GM18520 (cell line): ENCODE measurements around the gene WDFY3.
"Not testable (repeated sequence)": the region's sequence is repeated elsewhere in the genome, so short reads cannot be mapped to it uniquely, and the experiment has no call there.

Source experiments
- ATAC-seq: cut with Tn5 transposase; IDR thresholded peaks from one replicate; pipeline ENCODE4 v1.9.1; 2021; ENCODE audit not compliant: unreplicated experiment

Gene WDFY3

GRCh38 chr4:84857296-84857695 lies 109.2 kb downstream of the WDFY3 start:
- ATAC-seq = no peak

GRCh38 chr4:84856468-84857049 lies 109.9 kb downstream of the WDFY3 start:
- ATAC-seq = no peak

DNA sequence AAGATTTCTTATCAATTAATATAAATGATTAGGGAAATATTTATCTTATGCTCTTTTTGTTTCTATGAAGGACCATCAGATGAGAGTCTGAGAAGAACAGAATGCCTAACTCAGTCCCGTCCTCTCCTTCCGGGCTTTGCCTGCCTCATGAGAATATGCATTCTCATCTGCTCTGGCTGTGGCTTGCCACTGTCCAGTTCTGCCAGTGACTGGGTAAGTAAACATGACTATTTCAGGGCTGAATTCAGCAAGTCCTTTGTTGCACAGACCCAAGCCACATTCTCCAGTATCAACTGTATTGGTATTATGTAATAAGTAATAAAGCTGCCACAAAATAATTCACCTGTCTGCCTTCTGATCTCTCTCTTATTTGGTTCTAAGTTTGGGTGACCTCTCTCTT lies 110.7 kb downstream of the WDFY3 start:
- no peak for ATAC-seq

DNA sequence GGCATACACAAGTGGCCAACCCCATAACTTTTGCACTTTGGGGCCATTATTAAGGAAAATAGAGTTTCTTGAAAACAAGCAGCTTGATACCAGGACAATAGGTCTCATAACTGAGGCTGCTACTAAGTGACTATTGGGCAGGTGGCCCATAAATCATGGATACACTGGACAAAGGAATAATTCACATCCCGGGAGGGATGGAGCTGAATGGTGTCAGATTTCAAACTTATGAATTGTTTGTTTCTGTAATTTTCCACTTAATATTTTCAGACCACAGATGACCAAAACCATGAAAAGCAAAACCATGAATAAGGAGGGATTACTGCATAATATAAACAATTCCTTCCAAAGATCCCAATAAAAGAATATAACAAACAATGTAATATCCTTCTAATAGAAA lies 114.4 kb downstream of the WDFY3 start:
- no peak for ATAC-seq

DNA sequence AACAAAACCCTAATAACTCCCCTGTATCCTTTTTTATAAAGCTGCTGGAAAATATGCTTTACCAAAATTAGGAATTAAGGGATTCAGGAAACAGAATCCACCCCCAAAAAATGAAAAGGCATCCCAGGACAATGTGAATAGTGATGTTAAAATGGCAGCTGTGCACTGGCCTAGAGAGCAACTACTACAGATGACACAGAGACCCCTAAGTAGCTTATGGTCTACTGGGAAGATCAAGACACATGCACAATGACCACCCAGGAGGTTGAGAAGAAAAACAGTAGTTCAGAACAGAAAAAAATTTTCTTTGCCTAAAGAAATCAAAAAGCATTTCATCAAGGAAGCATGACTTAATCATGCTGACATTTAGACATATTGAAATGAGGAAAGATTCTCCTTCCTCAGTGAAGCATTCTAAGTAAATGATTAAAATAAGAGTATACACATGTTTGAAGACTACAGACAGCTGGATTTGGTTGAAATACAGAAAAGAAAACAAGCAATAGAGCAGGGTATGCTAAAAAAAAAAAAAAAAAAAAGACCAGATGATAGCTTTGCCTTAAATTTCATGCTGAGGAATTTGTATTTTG lies 117.3 kb downstream of the WDFY3 start:
- ATAC-seq = no peak

DNA sequence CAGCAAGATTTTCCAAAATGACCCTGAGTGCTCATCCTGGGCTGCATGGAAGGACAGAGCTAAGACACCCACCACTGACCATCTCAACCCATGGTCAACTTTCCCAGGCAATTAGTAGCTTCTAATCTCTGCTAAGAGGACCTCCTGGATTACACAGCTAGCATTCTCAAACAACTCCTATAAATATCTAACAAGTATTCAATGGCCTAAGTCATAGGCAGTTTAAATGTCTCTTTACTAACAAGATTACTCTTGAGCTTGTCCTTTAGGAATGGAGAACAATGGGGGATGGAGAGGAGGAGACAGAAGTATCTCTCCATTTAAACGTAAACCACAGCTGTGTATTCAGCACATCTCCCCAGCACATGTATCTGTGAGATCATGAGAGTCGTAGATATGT lies 118.1 kb downstream of the WDFY3 start:
- no peak for ATAC-seq

DNA sequence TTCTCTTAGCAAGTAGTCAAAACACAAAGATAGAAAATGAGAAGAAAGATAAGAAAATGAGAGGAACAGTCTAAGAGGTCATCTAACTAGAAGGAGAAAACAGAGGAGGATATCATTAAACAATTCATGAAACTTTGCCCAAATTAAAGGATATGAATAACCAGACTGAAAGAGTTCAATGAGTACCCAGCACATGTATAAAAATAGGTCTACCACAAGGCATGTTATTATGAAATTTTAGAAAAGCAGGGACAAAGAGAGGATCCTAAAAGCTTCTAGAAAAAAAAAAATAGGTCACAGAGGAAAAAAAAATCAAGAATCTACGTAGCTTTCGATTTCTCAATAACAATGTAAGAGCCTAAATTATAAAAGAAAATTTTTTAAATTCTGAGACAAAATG lies 118.5 kb downstream of the WDFY3 start:
- no peak for ATAC-seq

DNA sequence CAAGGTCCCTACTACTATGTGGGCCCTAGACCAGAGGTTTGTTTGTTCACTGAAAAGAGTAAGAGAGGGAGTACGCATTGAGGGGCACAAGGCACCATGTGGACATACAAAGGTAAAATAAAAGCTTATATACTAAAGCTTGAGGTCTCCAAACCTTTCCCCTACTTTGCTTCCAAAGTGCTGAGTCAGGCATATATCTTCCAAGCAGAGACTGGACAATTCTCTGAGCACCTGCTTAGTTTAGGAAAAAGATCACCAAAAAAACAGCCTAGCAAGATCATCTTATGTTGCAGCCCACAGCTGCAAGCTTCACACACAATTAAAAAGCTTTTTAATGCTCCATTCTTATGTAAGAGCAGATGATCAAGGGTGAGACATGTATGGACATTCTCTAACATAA lies 119.5 kb downstream of the WDFY3 start:
- no peak for ATAC-seq

- ATAC-seq = no peak
Observed at GRCh38 chr4:84841435-84841834, 125.1 kb downstream of the WDFY3 start.

- ATAC-seq = no peak
Observed at GRCh38 chr4:84837751-84838150, 128.7 kb downstream of the WDFY3 start.

DNA sequence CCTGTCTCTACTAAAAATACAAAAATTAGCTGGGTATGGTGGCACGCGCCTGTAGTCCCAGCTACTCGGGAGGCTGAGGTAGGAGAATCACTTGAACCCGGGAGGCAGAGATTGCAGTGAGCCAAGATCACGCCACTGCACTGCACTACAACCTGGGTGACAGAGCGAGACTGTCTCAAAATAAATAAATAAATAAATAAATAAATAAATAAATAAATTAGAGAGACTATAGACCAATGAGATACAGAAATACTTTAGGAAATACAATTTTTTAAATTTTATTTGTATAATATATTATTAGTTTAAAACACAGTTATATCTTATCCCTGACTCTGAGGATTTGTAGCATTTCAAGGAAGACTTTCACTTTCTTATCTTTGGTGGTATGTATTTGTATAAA lies 136.9 kb downstream of the WDFY3 start:
- not testable (repeated sequence) for ATAC-seq

DNA sequence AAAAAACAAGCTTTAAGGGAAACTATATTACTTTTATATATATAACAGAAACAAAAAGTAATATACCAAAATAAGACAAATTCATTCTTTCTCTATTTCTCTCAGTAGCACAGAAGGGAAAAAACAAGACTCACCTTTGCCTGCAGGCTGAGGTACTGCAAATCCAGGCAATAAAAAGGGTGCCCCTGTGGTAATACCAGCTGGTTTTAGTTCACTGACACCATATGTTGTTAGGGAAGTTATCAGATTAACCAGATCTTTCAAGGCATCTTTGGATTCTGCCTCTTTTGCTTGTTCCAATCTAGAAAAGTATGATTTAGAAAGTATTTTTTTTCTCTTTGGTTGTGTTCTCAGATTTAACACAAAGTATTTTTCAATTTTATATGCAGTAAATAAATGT lies 139.8 kb downstream of the WDFY3 start:
- no peak for ATAC-seq

GRCh38 chr4:84825701-84826341 lies 140.7 kb downstream of the WDFY3 start:
- ATAC-seq = no peak

DNA sequence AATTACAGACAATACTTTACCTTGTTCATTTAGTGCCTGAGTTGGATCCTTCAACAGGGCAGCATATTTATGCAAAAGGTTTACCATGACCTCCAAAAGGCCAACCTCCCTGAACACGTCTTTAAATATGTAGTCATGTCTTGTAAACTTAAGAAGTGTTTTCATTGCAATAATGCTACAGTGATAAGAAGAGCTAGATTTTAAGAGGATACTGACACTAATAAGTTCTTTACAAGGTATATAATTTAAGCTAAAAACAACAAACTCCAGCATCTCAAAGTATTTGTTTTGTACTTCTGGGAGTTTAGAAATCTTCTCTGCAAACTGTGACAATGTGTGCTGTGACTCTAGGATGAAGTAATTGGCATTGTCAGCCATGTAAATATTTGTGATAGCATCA lies 145.4 kb downstream of the WDFY3 start:
- no peak for ATAC-seq

DNA sequence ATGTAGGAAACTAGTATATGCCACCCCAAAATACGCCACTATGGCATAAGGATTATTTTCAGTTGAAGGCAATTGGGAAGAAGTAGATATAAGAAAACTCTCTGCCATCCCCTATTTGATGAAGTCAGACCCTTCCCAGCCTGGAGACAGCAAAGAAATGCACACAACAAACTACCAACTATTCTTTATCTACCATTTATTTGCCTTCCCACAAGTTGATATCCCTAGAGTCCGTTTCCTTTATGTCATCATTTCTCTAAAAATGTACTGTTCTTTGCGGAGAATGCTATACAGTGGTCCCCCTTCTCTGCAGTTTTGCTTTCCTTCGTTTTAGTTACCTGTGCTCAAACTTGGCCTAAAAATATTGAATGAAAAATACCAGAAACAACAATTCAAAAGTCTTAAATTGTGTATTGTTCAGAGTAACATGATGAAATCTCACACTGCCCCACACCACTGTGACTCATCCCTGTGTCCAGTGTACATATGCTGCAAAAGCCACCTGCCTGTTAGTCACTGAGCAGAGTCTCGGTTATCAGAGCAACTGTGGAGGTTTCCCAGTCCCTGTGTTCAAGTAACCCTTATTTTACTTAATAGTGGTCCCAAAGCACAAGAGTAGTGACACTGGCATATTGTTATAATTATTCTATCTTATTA lies 152.3 kb downstream of the WDFY3 start:
- ATAC-seq = peak; percentile 45

DNA sequence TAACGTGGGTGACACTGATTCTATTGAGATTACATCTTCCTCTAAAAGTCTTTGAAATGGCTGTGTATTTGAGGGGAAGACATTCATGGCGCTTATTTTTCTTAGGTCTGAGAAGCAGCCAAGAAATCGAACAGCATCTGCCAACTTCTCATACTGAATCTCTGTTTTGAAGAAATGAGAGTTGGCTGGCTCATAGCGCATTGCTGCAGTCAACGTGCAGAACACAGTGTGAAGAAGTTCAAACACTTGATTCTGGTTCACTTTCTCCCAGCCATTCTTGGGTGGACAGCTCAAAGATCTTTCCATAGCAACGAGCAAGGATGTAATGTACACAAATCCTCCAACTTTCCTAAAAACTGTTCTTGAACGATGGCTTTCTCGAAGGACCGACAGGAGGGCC lies 156.5 kb downstream of the WDFY3 start:
- ATAC-seq = no peak

- no peak for ATAC-seq
Observed at GRCh38 chr4:84808332-84808731, 158.2 kb downstream of the WDFY3 start.

DNA sequence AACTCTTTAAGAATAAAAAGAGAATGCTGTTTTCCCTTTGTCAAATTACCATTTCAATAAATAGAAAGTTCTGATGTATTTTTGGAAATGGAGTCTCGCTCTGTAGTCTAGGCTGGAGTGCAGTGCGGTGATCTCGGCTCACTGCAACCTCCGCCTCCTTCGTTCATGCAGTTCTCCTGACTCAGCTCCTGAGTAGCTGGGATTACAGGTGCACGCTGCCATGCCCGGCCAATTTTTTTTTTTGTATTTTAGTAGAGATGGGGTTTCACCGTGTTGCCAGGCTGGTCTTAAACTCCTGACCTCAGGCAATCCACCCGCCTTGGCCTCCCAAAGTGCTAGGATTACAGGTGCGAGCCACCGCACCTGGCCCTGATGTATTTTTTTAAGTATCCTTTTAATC lies 159.9 kb downstream of the WDFY3 start:
- not testable (repeated sequence) for ATAC-seq

- no peak for ATAC-seq
Observed at GRCh38 chr4:84804136-84804535, 162.4 kb downstream of the WDFY3 start.

GRCh38 chr4:84803720-84804119 lies 162.8 kb downstream of the WDFY3 start:
- ATAC-seq = no peak

- ATAC-seq = no peak
Observed at GRCh38 chr4:84803116-84803515, 163.4 kb downstream of the WDFY3 start.

- no peak for ATAC-seq
Observed at GRCh38 chr4:84800256-84800655, 166.2 kb downstream of the WDFY3 start.
